ENCODE data around the gene OR2A1.
"Not testable (repeated sequence)": the region's sequence is repeated elsewhere in the genome, so short reads cannot be mapped to it uniquely, and the experiment has no call there.

The OR2A1 gene

GRCh38 chr7:144309702-144310101 lies 2.5 kb upstream of the OR2A1 start:
- not testable (repeated sequence) for H3K27ac Mint-ChIP-seq, H3K4me3 Mint-ChIP-seq, DNase-seq, ATAC-seq, H3K4me1 Mint-ChIP-seq, H3K9me3 Mint-ChIP-seq, H3K27me3 Mint-ChIP-seq

DNA sequence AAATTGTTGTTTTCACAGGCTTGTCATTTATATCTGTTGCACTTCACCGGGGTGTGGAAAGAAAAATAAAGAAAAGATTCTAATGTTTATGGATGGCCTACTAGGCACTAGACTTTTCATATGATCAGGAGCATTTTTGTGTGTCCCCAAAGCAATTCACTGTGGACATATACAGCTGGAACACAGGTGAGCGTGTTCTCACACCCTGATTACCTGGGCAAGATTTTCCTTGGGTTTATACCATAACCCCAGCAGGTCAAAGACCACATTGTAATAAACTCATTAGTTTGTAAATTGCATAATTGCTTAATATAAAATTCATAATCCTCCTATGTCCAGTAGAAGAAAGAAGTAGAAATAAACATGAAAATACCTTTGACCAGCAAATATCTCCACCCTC lies 1.0 kb upstream of the OR2A1 start:
- not testable (repeated sequence) for H3K27ac Mint-ChIP-seq, H3K4me3 Mint-ChIP-seq, H3K4me1 Mint-ChIP-seq, DNase-seq, ATAC-seq, H3K9me3 Mint-ChIP-seq, H3K27me3 Mint-ChIP-seq

DNA sequence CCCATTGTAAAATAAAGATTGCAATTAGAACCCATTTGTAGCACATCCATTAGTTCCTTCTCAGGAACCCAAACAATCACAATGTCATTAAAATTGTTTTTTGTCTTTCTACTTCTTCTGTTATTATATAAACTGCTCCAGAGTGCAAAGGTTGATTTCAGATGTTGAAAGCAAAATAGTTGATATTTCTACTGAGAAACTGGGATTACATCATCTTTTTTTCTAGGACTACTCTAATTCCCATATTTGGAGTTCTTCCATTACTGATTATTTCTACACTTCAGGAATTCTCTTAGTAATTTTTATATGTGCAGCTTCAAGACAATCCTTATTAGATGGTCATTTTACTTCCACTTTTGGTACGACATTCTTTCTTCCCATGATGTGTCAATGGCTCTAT lies 5.3 kb downstream of the OR2A1 start:
- H3K4me1 Mint-ChIP-seq, H3K27me3 Mint-ChIP-seq, H3K4me3 Mint-ChIP-seq, ATAC-seq, H3K9me3 Mint-ChIP-seq, DNase-seq, H3K27ac Mint-ChIP-seq: not testable (repeated sequence)

DNA sequence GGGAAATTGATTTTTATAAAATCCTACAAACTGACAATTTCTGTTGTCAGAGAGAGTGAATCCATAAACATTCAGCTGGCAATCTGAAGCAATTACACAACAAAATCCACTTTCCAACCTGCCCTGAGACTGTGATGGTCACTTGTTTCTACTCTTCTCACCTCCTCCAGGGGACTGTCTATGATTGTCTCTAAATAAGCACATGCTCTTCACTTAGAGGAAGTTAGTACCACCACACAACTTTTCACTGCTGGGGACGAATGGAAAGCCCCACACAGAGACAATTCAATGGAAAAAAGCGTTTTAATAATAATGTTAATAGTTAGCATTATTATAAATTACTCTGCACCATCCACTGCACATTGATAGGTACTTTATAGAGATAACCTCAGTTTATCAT lies 7.3 kb downstream of the OR2A1 start:
- H3K9me3 Mint-ChIP-seq, H3K27ac Mint-ChIP-seq, H3K4me3 Mint-ChIP-seq, ATAC-seq, H3K4me1 Mint-ChIP-seq, H3K27me3 Mint-ChIP-seq, DNase-seq: not testable (repeated sequence)

GRCh38 chr7:144321677-144322206 lies 9.5 kb downstream of the OR2A1 start:
- not testable (repeated sequence) for H3K27ac Mint-ChIP-seq, H3K27me3 Mint-ChIP-seq, ATAC-seq, H3K4me3 Mint-ChIP-seq, H3K4me1 Mint-ChIP-seq, H3K9me3 Mint-ChIP-seq, DNase-seq

DNA sequence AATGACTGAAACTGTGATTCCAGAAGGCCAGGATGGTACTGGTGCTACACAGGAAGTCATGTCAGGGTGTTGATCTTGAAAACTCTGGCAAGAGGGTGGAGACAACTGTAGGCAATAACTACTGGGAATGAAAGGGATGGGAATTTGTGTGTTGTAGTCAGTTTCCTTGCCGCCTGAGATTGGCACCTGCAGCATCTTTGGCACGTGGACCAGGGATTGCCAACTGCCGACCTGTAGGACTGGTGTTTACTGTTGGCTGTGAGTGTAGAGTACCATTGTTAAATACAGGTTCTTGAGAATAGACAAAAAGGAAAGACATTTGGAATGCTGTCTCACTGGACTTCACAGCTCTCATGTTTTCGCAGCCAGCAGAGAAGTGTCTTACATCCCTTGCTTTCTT lies 11.1 kb downstream of the OR2A1 start:
- not testable (repeated sequence) for H3K27me3 Mint-ChIP-seq, DNase-seq, ATAC-seq, H3K4me1 Mint-ChIP-seq, H3K4me3 Mint-ChIP-seq, H3K27ac Mint-ChIP-seq, H3K9me3 Mint-ChIP-seq

DNA sequence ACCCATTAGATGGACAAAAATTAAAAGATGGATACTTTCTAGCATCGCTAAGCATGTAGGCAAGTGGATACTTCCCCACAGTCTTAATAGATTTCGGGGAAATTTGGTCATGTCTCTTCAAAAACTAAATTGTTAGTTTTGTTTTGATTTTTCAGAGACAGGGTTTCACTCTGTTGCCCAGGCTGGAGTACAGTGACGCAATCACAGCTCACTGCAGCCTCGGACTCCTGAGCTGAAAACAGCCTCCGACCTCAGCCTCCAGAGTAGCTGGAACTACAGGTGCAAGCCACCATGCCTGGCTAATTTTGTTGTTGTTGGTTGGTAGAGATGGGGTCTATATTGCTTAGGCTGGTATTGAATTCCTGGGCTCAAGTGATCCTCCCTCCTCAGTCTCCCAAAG lies 13.6 kb downstream of the OR2A1 start:
- not testable (repeated sequence) for H3K9me3 Mint-ChIP-seq, ATAC-seq, DNase-seq, H3K4me1 Mint-ChIP-seq, H3K4me3 Mint-ChIP-seq, H3K27me3 Mint-ChIP-seq, H3K27ac Mint-ChIP-seq

GRCh38 chr7:144330044-144330443 lies 17.8 kb downstream of the OR2A1 start:
- DNase-seq, H3K4me3 Mint-ChIP-seq, H3K9me3 Mint-ChIP-seq, ATAC-seq, H3K4me1 Mint-ChIP-seq, H3K27ac Mint-ChIP-seq, H3K27me3 Mint-ChIP-seq: not testable (repeated sequence)

DNA sequence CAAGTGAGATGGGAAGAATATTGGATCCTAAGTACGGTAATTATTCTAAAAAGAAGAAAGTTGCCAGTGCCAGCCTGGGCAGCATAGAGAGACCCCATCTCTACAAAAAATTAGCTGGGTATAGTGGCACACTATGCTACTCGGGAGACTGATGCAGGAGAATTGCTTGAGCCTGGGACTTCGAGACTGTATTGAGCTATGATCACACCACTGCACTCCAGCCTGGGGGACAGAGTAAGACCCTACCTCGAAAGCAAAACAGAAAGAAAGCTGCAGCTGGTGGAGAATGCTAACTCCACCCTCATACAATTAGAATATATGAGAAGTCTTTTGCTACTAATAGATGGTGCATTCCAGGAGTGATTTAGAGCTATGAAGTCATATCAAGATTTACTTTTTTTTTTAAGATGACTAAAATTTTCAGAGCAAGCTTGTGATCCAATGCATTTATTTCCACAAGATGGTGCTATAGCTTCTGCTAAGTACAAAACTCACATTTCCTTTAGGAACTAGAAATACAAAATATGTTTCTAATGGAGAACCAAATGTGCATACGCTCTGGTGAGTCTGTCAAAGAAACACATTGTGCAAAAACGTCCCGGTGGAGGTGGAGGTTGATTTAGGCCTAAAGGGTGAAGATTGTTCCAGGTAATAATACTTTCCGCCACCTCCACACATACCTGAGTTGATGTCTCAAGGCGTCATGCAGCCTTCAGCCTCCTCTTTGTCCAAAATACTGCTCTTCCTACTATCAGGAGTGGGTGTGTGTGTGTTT lies 19.2 kb downstream of the OR2A1 start:
- not testable (repeated sequence) for H3K4me3 Mint-ChIP-seq, H3K9me3 Mint-ChIP-seq, H3K27me3 Mint-ChIP-seq, DNase-seq, H3K4me1 Mint-ChIP-seq
- peak; percentile 45 for ATAC-seq
- peak overlapping the region in 1 of 2 donors; percentile 87 for H3K27ac Mint-ChIP-seq

GRCh38 chr7:144331996-144332288 lies 19.7 kb downstream of the OR2A1 start:
- H3K4me1 Mint-ChIP-seq, H3K9me3 Mint-ChIP-seq, DNase-seq, ATAC-seq, H3K27me3 Mint-ChIP-seq, H3K4me3 Mint-ChIP-seq: not testable (repeated sequence)
- peak overlapping the region in 1 of 2 donors; percentile 87 for H3K27ac Mint-ChIP-seq

DNA sequence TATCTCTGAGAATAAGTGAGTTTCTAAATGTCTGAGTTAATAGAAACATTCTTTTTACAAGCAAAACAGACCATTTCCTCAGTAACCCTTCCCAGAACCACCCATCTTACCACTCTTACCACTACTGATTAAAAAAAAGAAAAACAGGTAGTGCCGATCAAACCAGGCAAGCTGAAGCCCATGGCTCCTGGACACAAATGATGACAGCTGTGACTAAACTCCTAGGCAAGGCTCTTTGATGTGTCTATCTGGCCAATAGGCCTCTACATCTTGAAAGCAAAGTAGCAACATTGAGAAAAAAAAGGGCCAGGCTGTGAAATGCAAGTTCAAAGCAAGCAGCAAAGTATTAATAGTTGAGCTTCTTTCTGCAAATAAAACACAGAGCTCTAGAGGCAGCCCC lies 36.4 kb downstream of the OR2A1 start:
- not testable (repeated sequence) for H3K9me3 Mint-ChIP-seq, H3K27ac Mint-ChIP-seq, H3K27me3 Mint-ChIP-seq, H3K4me1 Mint-ChIP-seq, DNase-seq, H3K4me3 Mint-ChIP-seq
- peak; percentile 93 for ATAC-seq

DNA sequence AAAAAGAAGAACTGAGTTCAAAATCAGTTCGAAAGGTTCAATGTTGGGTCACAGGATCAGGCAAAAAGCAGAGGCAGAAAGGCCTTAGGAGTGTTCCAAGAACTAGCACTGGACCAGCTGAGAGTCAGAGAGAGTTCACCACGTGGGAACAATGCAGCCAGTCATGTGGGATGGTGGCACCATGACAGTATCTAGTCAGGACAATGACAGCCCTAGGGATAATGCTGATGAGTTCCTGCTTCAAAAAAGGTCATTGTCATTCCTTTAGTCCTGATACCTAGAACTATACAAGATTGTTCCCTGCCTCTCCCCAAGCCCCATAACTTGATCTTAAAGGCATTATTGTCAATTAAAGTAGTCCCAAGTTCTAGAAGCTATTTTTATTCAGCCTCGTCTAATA lies 39.4 kb downstream of the OR2A1 start:
- not testable (repeated sequence) for H3K27me3 Mint-ChIP-seq, DNase-seq, H3K27ac Mint-ChIP-seq, H3K4me1 Mint-ChIP-seq, ATAC-seq, H3K9me3 Mint-ChIP-seq, H3K4me3 Mint-ChIP-seq

GRCh38 chr7:144355176-144355822 lies 43.1 kb downstream of the OR2A1 start, which contains the start of gene ARHGEF5:
Gene ARHGEF5 (plus strand): TSS chr7:144355402. CDS start chr7:144362670, 7,268 bp downstream.
- ATAC-seq: peak; percentile 84
- Mint-ChIP-seq H3K4me3 (peak within 1 kb of the TSS; percentile 83 to 93), H3K27ac (peak within 1 kb of the TSS; percentile 89 to 95)
- DNase-seq, H3K27me3 Mint-ChIP-seq, H3K4me1 Mint-ChIP-seq, H3K9me3 Mint-ChIP-seq: not testable (repeated sequence)

GRCh38 chr7:144356185-144356584 lies 44.0 kb downstream of the OR2A1 start:
- H3K9me3 Mint-ChIP-seq, H3K4me1 Mint-ChIP-seq, DNase-seq, H3K27ac Mint-ChIP-seq, ATAC-seq, H3K27me3 Mint-ChIP-seq, H3K4me3 Mint-ChIP-seq: not testable (repeated sequence)

GRCh38 chr7:144356860-144357259 lies 44.6 kb downstream of the OR2A1 start:
- H3K4me3 Mint-ChIP-seq, H3K27me3 Mint-ChIP-seq, DNase-seq, H3K9me3 Mint-ChIP-seq, H3K27ac Mint-ChIP-seq, ATAC-seq, H3K4me1 Mint-ChIP-seq: not testable (repeated sequence)

DNA sequence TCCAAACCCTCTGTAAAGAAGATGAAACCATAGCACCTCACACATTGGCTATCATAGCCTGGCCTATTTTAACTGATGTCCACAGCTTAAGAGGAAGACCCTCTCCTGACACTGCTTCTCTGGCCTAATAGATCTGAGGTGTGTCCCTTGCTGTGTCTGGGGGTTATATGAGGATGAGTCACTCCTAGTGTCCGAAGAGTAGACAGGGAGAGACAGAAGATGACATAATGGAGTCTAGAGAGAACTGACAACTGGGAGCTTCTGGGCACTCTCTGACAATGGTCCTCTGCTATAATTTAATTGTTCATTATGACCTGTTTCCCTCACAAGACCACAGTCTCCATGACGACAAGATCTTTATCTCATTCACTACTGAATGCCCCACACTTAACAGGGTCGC lies 49.8 kb downstream of the OR2A1 start:
- not testable (repeated sequence) for DNase-seq, ATAC-seq, H3K4me1 Mint-ChIP-seq, H3K27ac Mint-ChIP-seq, H3K27me3 Mint-ChIP-seq, H3K4me3 Mint-ChIP-seq, H3K9me3 Mint-ChIP-seq
